DOHH2 (cell line): ENCODE measurements around the gene SV2C.

Experiments used
- H3F3A ChIP-seq: fragments of 200-600 bp; sonication (generic), shearing (Covaris generic); 2 replicates; pipeline ENCODE4 v1.6.0; 2016; ENCODE audit warnings: antibody characterized with exemption, mild to moderate bottlenecking; ENCODE audit not compliant: control insufficient read depth, insufficient read depth
- H3K27ac ChIP-seq: fragments of 200-600 bp; sonication (generic); 2 replicates; pipeline ENCODE4 v1.5.1; 2014; ENCODE audit warnings: low read depth, mild to moderate bottlenecking, low read length, moderate library complexity
- H3K27me3 ChIP-seq: fragments of 200-600 bp; sonication (generic); 2 replicates; pipeline ENCODE4 v1.6.1; 2014; ENCODE audit warnings: mild to moderate bottlenecking, low read length, mixed read lengths; ENCODE audit not compliant: control insufficient read depth
- H3K36me3 ChIP-seq: fragments of 200-600 bp; sonication (generic); 2 replicates; pipeline ENCODE4 v1.6.1; 2014; ENCODE audit warnings: mild to moderate bottlenecking, low read length, moderate library complexity, mixed read lengths; ENCODE audit not compliant: control insufficient read depth
- H3K4me1 ChIP-seq: fragments of 200-600 bp; sonication (generic); 2 replicates; pipeline ENCODE4 v1.6.1; 2014; ENCODE audit warnings: mild to moderate bottlenecking, low read length, mixed read lengths; ENCODE audit not compliant: control insufficient read depth
- H3K4me2 ChIP-seq: fragments of 200-600 bp; sonication (generic); 2 replicates; pipeline ENCODE4 v1.6.0; 2014; ENCODE audit warnings: mild to moderate bottlenecking, low read length, moderate library complexity
- H3K4me3 ChIP-seq: fragments of 200-600 bp; sonication (generic); 2 replicates; pipeline ENCODE4 v1.5.1; 2014; ENCODE audit warnings: mild to moderate bottlenecking, low read length, mixed read lengths
- H3K79me2 ChIP-seq: fragments of 200-600 bp; sonication (generic); 2 replicates; pipeline ENCODE4 v1.6.1; 2014; ENCODE audit warnings: mild to moderate bottlenecking, low read length, mixed read lengths; ENCODE audit not compliant: control insufficient read depth
- H3K9me2 ChIP-seq: fragments of 200-600 bp; sonication (generic); replicated peaks from 2 replicates; pipeline ENCODE4 v1.6.1; 2014; ENCODE audit warnings: mild to moderate bottlenecking, low read length, mixed read lengths; ENCODE audit not compliant: control insufficient read depth
- H3K9me3 ChIP-seq: fragments of 200-600 bp; sonication (generic); 2 replicates; pipeline ENCODE4 v1.6.1; 2014; ENCODE audit warnings: antibody characterized with exemption, low read length, mixed read lengths; ENCODE audit not compliant: control insufficient read depth, insufficient read depth
- H4K20me1 ChIP-seq: fragments of 200-600 bp; sonication (generic); 2 replicates; pipeline ENCODE4 v1.6.0; 2014; ENCODE audit warnings: low read depth, mild to moderate bottlenecking, antibody characterized with exemption, low read length, moderate library complexity; ENCODE audit not compliant: control insufficient read depth, insufficient read depth
- CTCF ChIP-seq: fragments of 200-600 bp; sonication (generic); IDR thresholded peaks from one replicate; pipeline ENCODE4 v1.5.1; 2014; ENCODE audit warnings: antibody characterized with exemption, mild to moderate bottlenecking, low read depth, low read length; ENCODE audit not compliant: poor library complexity, severe bottlenecking
- EZH2phosphoT487 ChIP-seq: fragments of 200-600 bp; sonication (generic); IDR thresholded peaks from 2 replicates; pipeline ENCODE4 v1.6.1; 2017; ENCODE audit warnings: borderline replicate concordance, mild to moderate bottlenecking, antibody characterized with exemption, low read length, moderate library complexity, mixed read lengths

The SV2C gene

GRCh38 chr5:76402886-76403765 lies 319.9 kb downstream of the SV2C start, which contains the start of gene IQGAP2:
TSS of gene IQGAP2 (plus strand) at chr5:76403285. CDS start at chr5:76403546, 261 bp downstream.
- peaks cover 47% of the 10 kb centered on the region for H3K79me2 ChIP-seq
- peak within 1 kb of the TSS; percentile 94 for H3K27ac ChIP-seq

More at GRCh38 chr5:76402886-76403765, 319.9 kb downstream of the SV2C start, which contains the start of gene IQGAP2:
- Histone ChIP-seq H3K36me3 (peaks cover 12% of the 10 kb centered on the region), H3K9me3 (no peaks in the 10 kb centered on the region), H3F3A (peaks cover 35% of the 10 kb centered on the region), H4K20me1 (no peaks in the 10 kb centered on the region), H3K4me3 (peak within 1 kb of the TSS; percentile 80), H3K4me1 (peaks cover 68% of the 10 kb centered on the region), H3K27me3 (no peaks in the 10 kb centered on the region), H3K9me2 (no peaks in the 10 kb centered on the region), H3K4me2 (peak within 1 kb of the TSS; percentile 95)
- TF ChIP-seq EZH2phosphoT487 (no peak), CTCF (peak; percentile 79)
